Measurements from ENCODE around the gene PTPRA.
"Not testable (repeated sequence)": the region's sequence is repeated elsewhere in the genome, so short reads cannot be mapped to it uniquely, and the experiment has no call there.

PTPRA gene

DNA sequence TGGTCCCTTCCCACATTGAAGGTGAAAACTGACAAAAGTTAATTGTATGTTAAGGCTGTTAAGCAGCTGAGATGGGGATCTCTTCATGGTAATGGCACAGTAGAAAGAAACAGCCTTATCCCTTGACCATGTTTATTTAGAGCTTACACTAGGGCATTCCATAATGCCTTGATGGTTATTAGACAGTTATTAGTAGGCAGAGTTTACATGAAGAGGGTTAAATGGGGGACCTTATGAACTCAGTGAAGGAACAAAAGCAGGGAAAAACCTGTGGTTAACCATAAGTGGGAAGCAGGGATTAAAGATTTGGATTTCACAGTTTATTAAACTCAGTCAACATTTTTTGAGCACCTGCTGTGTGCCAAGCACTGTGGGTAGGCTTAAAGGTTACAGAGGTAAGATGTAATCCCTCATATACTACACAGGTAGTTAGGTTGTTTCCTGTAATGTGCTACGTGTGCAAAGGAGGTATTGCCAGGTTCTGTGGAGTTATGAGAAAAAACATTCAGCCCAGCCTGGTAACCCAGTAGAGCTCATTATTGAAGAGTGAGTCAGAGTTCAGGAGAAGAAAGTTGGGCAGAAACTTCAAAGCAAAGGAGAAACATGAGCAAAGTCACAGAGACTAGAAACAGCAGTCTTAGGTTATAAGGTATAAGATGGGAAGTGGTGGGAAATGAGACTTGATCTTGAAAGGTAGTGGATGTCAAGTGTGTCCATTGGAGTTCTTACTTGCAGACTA lies 137.9 kb downstream of the PTPRA start:
- TF ChIP-seq, protein P1, sequence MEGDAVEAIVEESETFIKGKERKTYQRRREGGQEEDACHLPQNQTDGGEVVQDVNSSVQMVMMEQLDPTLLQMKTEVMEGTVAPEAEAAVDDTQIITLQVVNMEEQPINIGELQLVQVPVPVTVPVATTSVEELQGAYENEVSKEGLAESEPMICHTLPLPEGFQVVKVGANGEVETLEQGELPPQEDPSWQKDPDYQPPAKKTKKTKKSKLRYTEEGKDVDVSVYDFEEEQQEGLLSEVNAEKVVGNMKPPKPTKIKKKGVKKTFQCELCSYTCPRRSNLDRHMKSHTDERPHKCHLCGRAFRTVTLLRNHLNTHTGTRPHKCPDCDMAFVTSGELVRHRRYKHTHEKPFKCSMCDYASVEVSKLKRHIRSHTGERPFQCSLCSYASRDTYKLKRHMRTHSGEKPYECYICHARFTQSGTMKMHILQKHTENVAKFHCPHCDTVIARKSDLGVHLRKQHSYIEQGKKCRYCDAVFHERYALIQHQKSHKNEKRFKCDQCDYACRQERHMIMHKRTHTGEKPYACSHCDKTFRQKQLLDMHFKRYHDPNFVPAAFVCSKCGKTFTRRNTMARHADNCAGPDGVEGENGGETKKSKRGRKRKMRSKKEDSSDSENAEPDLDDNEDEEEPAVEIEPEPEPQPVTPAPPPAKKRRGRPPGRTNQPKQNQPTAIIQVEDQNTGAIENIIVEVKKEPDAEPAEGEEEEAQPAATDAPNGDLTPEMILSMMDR (IDR thresholded peaks at IDR 0.05; ENCODE audit: low read depth, low read length), result no peak
- peak; percentile 74 for DNase-seq (ENCODE audit: low read depth, low spot score)
- no peak overlapping the region for H3K4me3 ChIP-seq (ENCODE audit: low read depth, low read length)
- in situ Hi-C loops (cut with HindIII; ENCODE audit: low sequenced_read_pairs), result no loop called here

DNA sequence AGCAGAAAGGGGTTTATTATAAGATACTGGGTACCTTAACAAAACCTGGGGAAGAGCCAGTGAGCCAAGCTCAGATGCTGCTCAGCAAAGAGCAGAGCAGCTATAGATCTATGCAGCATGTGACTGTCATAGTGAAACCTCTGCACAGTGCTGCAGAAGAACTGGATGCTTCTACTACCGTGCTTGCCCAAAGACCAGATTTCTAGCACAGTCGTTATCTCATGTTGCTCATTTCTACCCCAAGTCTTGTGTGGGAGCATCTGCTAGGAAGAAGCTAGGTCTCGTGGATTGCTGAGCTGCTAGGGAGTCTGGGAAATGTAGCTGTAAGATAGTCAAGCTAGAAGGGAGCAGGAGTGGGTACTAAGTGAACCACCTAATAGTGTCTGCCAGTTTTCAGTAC lies 138.5 kb downstream of the PTPRA start:
- TF ChIP-seq, protein P1 (IDR thresholded peaks at IDR 0.05; ENCODE audit: low read depth, low read length), result no peak
- no peak for DNase-seq (ENCODE audit: low read depth, low spot score)

DNA sequence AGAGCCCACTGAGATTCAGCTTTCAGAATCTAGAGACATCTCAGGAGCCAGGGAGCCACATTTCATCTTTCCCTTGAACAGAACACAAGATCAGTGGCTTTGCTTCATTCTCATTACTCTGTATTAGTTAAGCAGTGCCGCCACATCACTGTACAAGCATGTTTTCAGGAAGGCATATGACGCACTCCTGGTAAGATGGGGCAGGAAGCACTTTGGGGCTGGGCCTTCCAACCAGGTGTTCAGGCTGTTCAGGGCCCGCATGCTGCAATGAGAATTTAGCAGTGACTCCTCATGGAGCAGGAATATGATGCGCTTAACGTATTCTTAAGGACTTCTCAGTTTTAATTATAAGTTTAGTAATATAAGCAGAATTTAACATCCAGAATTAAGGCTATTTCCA lies 140.5 kb downstream of the PTPRA start:
- TF ChIP-seq, protein P1 (IDR thresholded peaks at IDR 0.05; ENCODE audit: low read depth, low read length), result no peak
- in situ Hi-C loops (cut with HindIII; ENCODE audit: low sequenced_read_pairs), result no loop called here
- no peak overlapping the region for H3K4me3 ChIP-seq (ENCODE audit: low read depth, low read length)
- DNase-seq (ENCODE audit: low read depth, low spot score), result no peak

More for the DNA sequence above, 138.5 kb downstream of the PTPRA start:
- in situ Hi-C loops (cut with HindIII; ENCODE audit: low sequenced_read_pairs), result no loop called here
- no peak overlapping the region for H3K4me3 ChIP-seq (ENCODE audit: low read depth, low read length)

DNA sequence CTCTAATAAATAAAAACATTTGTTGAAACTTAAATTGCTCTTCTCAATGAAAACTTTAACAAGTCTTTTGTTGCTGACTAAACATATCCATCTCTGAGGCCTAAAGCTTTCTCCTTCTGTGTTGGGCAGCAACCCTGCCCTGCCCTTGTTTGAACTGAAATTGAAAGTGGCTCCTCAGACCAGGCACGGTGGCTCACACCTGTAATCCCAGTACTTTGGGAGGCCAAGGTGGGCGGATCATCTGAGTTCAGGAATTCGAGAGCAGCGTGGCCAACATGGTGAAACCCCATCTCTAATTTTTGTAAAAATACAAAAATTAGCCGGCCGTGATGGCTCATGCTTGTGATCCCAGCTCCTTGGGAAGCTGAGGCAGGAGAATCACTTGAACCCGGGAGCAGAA lies 140.9 kb downstream of the PTPRA start:
- H3K4me3 ChIP-seq (ENCODE audit: low read depth, low read length), result no peak overlapping the region
- TF ChIP-seq, protein P1 (IDR thresholded peaks at IDR 0.05; ENCODE audit: low read depth, low read length), result no peak
- in situ Hi-C loops (cut with HindIII; ENCODE audit: low sequenced_read_pairs), result no loop called here
- no peak for DNase-seq (ENCODE audit: low read depth, low spot score)

DNA sequence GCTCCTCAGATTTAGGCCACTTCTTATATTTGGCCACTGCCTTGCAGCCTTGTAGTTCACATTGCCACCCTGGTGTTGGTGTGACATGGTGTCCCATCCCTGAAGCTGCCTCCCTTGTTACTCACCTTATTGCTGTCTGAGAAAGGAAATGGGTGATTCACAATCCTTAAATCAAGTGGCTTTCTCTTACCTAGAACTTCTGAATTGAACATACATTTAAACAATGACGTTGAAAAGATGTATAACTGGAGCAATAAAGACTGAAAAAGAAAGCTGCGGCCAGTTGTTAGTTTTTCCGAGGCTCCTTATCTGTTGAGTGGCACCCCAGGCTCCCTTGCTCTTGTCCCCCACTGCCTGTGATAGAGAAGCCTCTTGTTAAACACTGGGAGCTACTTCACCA lies 141.4 kb downstream of the PTPRA start:
- TF ChIP-seq, protein P1 (IDR thresholded peaks at IDR 0.05; ENCODE audit: low read depth, low read length), result no peak
- no peak overlapping the region for H3K4me3 ChIP-seq (ENCODE audit: low read depth, low read length)
- DNase-seq (ENCODE audit: low read depth, low spot score), result no peak
- in situ Hi-C loops (cut with HindIII; ENCODE audit: low sequenced_read_pairs), result no loop called here

DNA sequence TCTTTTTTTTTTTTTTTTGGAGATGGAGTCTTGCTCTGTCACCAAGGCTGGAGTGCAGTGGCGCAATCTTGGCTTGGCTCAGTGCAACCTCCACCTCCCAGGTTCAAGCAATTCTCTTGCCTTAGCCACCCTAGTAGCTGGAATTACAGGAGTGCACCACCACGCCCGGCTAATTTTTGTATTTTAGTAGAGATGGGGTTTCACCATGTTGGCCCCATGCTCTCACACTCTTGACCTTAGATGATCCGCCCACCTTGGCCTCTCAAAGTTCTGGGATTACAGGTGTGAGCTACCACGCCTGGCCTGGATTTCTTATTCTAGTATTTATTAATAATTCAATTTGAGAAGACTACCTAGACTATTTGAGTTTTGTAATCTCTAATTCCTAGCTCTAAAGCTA lies 142.0 kb downstream of the PTPRA start:
- in situ Hi-C loops (cut with HindIII; ENCODE audit: low sequenced_read_pairs); H3K4me3 ChIP-seq (ENCODE audit: low read depth, low read length); DNase-seq (ENCODE audit: low read depth, low spot score): not testable (repeated sequence)

DNA sequence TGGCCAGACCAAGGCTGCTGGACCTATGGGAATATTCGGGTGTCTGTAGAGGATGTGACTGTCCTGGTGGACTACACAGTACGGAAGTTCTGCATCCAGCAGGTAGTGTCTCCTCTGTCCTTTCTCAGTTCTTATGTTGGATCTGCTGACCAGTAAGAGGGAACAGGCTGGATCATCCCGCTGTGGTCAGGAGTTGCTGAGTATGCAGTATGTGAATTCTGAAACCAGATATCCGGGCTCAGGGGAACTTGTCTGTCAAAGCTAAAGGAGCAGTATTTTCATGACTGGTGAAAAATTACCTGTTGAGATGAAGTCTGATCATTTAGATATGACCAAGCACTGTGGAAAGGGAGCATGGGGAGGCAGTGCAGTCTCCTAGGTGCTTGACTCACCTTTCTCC lies 148.0 kb downstream of the PTPRA start:
- no peak for DNase-seq (ENCODE audit: low read depth, low spot score)
- TF ChIP-seq, protein P1 (IDR thresholded peaks at IDR 0.05; ENCODE audit: low read depth, low read length), result no peak
- H3K4me3 ChIP-seq (ENCODE audit: low read depth, low read length), result no peak overlapping the region
- in situ Hi-C loops (cut with HindIII; ENCODE audit: low sequenced_read_pairs), result no loop called here

Data from astrocyte of the spinal cord (primary cell).